WTC11 (cell line): Measurements from ENCODE around the gene MORC3.

Source experiments
- AR ChIP-seq: fragments of 250-450 bp; sonication (Bioruptor Pico); IDR thresholded peaks from 2 replicates; pipeline ENCODE4 v1.9.0; 2021; ENCODE audit warnings: mild to moderate bottlenecking
- CREB1 ChIP-seq: sonication (generic); formaldehyde crosslinking; IDR thresholded peaks from 2 replicates; pipeline ENCODE4 v1.8.0; 2023; ENCODE audit warnings: mild to moderate bottlenecking, missing genetic modification reagents
- CTCF ChIP-seq: fragments of 200-600 bp; IDR thresholded peaks from 2 replicates; pipeline ENCODE4 v1.8.0; 2022; ENCODE audit warnings: antibody characterized with exemption
- ELF4 ChIP-seq: sonication (generic); formaldehyde crosslinking; IDR thresholded peaks from 2 replicates; pipeline ENCODE4 v1.8.1; 2022; ENCODE audit warnings: low read depth, mild to moderate bottlenecking, moderate library complexity, missing genetic modification reagents
- ESRRA ChIP-seq: sonication (generic); formaldehyde crosslinking; IDR thresholded peaks from 2 replicates; pipeline ENCODE4 v1.8.1; 2022; ENCODE audit warnings: mild to moderate bottlenecking, missing genetic modification reagents, borderline replicate concordance
- MAX ChIP-seq: sonication (generic); formaldehyde crosslinking; IDR thresholded peaks from 2 replicates; pipeline ENCODE4 v1.8.0; 2022; ENCODE audit warnings: mild to moderate bottlenecking, missing genetic modification reagents
- NFYB ChIP-seq: sonication (generic); formaldehyde crosslinking; conservative IDR thresholded peaks from 2 replicates; pipeline ENCODE4 v1.8.0; 2022; ENCODE audit warnings: low read depth, missing genetic modification reagents
- OVOL2 ChIP-seq: fragments of 250-450 bp; sonication (Bioruptor Pico); IDR thresholded peaks from 2 replicates; pipeline ENCODE4 v1.9.0; 2021; ENCODE audit warnings: mild to moderate bottlenecking, borderline replicate concordance
- SP1 ChIP-seq: sonication (generic); formaldehyde crosslinking; conservative IDR thresholded peaks from 2 replicates; pipeline ENCODE4 v1.8.1; 2022; ENCODE audit warnings: missing genetic modification reagents
- USF2 ChIP-seq: sonication (generic); formaldehyde crosslinking; IDR thresholded peaks from 2 replicates; pipeline ENCODE4 v1.8.1; 2023; ENCODE audit warnings: mild to moderate bottlenecking, missing genetic modification reagents, moderate library complexity
- ZNF121 ChIP-seq: sonication (generic); formaldehyde crosslinking; IDR thresholded peaks from 2 replicates; pipeline ENCODE4 v1.8.0; 2023; ENCODE audit warnings: missing genetic modification reagents
- ZNF512 ChIP-seq: sonication (generic); formaldehyde crosslinking; IDR thresholded peaks from 2 replicates; pipeline ENCODE4 v1.8.1; 2022; ENCODE audit warnings: missing genetic modification reagents, borderline replicate concordance
- ZNF671 ChIP-seq: fragments of 250-450 bp; sonication (Bioruptor Pico); IDR thresholded peaks from 2 replicates; pipeline ENCODE4 v1.8.0; 2021; ENCODE audit warnings: mild to moderate bottlenecking

- TF ChIP-seq NFYB (CRISPR knock-in tag) (no peak), CTCF (no peak), ZNF121 (CRISPR knock-in tag) (no peak), SP1 (CRISPR knock-in tag) (no peak), ESRRA (no peak), MAX (CRISPR knock-in tag) (no peak), ZNF671 (no peak), USF2 (CRISPR knock-in tag) (no peak), AR (no peak), OVOL2 (CRISPR knock-in tag) (no peak), ZNF512 (CRISPR knock-in tag) (no peak), ELF4 (CRISPR knock-in tag) (no peak), CREB1 (CRISPR knock-in tag) (no peak)
These were observed 49.2 kb downstream of the MORC3 start for GRCh38 chr21:36369064-36369685.
